KOPT-K1 (cell line): Measurements from ENCODE around the gene ALK.

ENCODE experiments used
- H3K27ac ChIP-seq: fragments of 200-600 bp; sonication (generic); 2 replicates; pipeline ENCODE4 v1.5.1; 2016; ENCODE audit warnings: antibody characterized with exemption, mild to moderate bottlenecking, low read depth, low read length; ENCODE audit not compliant: poor library complexity, severe bottlenecking
- H3K36me3 ChIP-seq: fragments of 200-600 bp; sonication (generic); 2 replicates; pipeline ENCODE4 v1.5.1; 2017; ENCODE audit warnings: antibody characterized with exemption, mild to moderate bottlenecking, low read length, moderate library complexity; ENCODE audit not compliant: insufficient read depth
- H3K9me3 ChIP-seq: fragments of 200-600 bp; sonication (generic); 2 replicates; pipeline ENCODE4 v1.5.1; 2017; ENCODE audit warnings: antibody characterized with exemption, low read length, mild to moderate bottlenecking; ENCODE audit not compliant: insufficient read depth, poor library complexity, severe bottlenecking

The ALK gene

GRCh38 chr2:29879456-29879855, 41.9 kb downstream of the ALK start:
- Histone ChIP-seq H3K27ac (no peak overlapping the region), H3K36me3 (no peaks in the 10 kb centered on the region), H3K9me3 (no peaks in the 10 kb centered on the region)

- Histone ChIP-seq H3K27ac (no peak overlapping the region), H3K36me3 (no peaks in the 10 kb centered on the region), H3K9me3 (no peaks in the 10 kb centered on the region)
These were observed 42.5 kb downstream of the ALK start for GRCh38 chr2:29878898-29879297.

- Histone ChIP-seq H3K9me3 (no peaks in the 10 kb centered on the region), H3K36me3 (no peaks in the 10 kb centered on the region), H3K27ac (no peak overlapping the region)
These were observed 45.0 kb downstream of the ALK start for GRCh38 chr2:29876374-29876773.

GRCh38 chr2:29874745-29875144, 46.6 kb downstream of the ALK start:
- Histone ChIP-seq H3K36me3 (no peaks in the 10 kb centered on the region), H3K9me3 (no peaks in the 10 kb centered on the region), H3K27ac (no peak overlapping the region)

- Histone ChIP-seq H3K9me3 (no peaks in the 10 kb centered on the region), H3K27ac (no peak overlapping the region), H3K36me3 (no peaks in the 10 kb centered on the region)
These were observed 48.5 kb downstream of the ALK start for GRCh38 chr2:29872870-29873269.

GRCh38 chr2:29871541-29871940, 49.8 kb downstream of the ALK start:
- no peaks in the 10 kb centered on the region for H3K36me3 ChIP-seq
- H3K9me3 ChIP-seq = no peaks in the 10 kb centered on the region
- no peak overlapping the region for H3K27ac ChIP-seq

GRCh38 chr2:29865512-29865911, 55.9 kb downstream of the ALK start:
- H3K36me3 ChIP-seq = no peaks in the 10 kb centered on the region
- H3K27ac ChIP-seq = no peak overlapping the region
- H3K9me3 ChIP-seq = no peaks in the 10 kb centered on the region

GRCh38 chr2:29864988-29865387, 56.4 kb downstream of the ALK start:
- no peaks in the 10 kb centered on the region for H3K9me3 ChIP-seq
- no peaks in the 10 kb centered on the region for H3K36me3 ChIP-seq
- no peak overlapping the region for H3K27ac ChIP-seq

GRCh38 chr2:29855924-29856639, 65.3 kb downstream of the ALK start:
- Histone ChIP-seq H3K27ac (no peak overlapping the region), H3K36me3 (no peaks in the 10 kb centered on the region), H3K9me3 (no peaks in the 10 kb centered on the region)

- Histone ChIP-seq H3K36me3 (no peaks in the 10 kb centered on the region), H3K27ac (no peak overlapping the region), H3K9me3 (no peaks in the 10 kb centered on the region)
These were observed 70.6 kb downstream of the ALK start for GRCh38 chr2:29850794-29851193.

GRCh38 chr2:29848566-29849310, 72.6 kb downstream of the ALK start:
- Histone ChIP-seq H3K27ac (no peak overlapping the region), H3K36me3 (no peaks in the 10 kb centered on the region), H3K9me3 (no peaks in the 10 kb centered on the region)

GRCh38 chr2:29847886-29848285, 73.5 kb downstream of the ALK start:
- Histone ChIP-seq H3K36me3 (no peaks in the 10 kb centered on the region), H3K27ac (no peak overlapping the region), H3K9me3 (no peaks in the 10 kb centered on the region)

- Histone ChIP-seq H3K36me3 (no peaks in the 10 kb centered on the region), H3K27ac (no peak overlapping the region), H3K9me3 (no peaks in the 10 kb centered on the region)
These were observed 76.6 kb downstream of the ALK start for GRCh38 chr2:29844713-29845326.

GRCh38 chr2:29841386-29842004, 79.9 kb downstream of the ALK start:
- Histone ChIP-seq H3K36me3 (no peaks in the 10 kb centered on the region), H3K9me3 (peaks cover 12% of the 10 kb centered on the region), H3K27ac (no peak overlapping the region)

GRCh38 chr2:29839306-29839705, 82.1 kb downstream of the ALK start:
- Histone ChIP-seq H3K27ac (no peak overlapping the region), H3K36me3 (no peaks in the 10 kb centered on the region), H3K9me3 (peaks cover 13% of the 10 kb centered on the region)
